SK-N-SH treated with all-trans-retinoic acid at 6 μM for 48 hours (cell line): Measurements from ENCODE around the gene BMP8B.

Experiments
- SNAI2 ChIP-seq: fragments of 250-450 bp; sonication (Bioruptor Pico); IDR thresholded peaks from 2 replicates; pipeline ENCODE4 v1.5.0; 2020; ENCODE audit warnings: mild to moderate bottlenecking, moderate library complexity
- TOX ChIP-seq: fragments of 250-450 bp; sonication (Bioruptor Pico); IDR thresholded peaks from 2 replicates; pipeline ENCODE4 v1.8.0; 2021; ENCODE audit warnings: mild to moderate bottlenecking, moderate library complexity, borderline replicate concordance
- ZFP3 ChIP-seq: fragments of 250-450 bp; sonication (Bioruptor Pico); IDR thresholded peaks from 2 replicates; pipeline ENCODE4 v1.5.0; 2020; ENCODE audit warnings: mild to moderate bottlenecking, moderate library complexity
- TF ChIP-seq, protein P1 (sequence below): fragments of 250-450 bp; sonication (Bioruptor Pico); IDR thresholded peaks from 2 replicates; pipeline ENCODE4 v1.5.1; 2020; ENCODE audit warnings: low read depth, mild to moderate bottlenecking, moderate library complexity
- TF ChIP-seq, protein P2 (sequence below): fragments of 250-450 bp; sonication (Bioruptor Pico); IDR thresholded peaks from 2 replicates; pipeline ENCODE4 v1.8.0; 2020; ENCODE audit warnings: mild to moderate bottlenecking, moderate library complexity, borderline replicate concordance

DNA sequence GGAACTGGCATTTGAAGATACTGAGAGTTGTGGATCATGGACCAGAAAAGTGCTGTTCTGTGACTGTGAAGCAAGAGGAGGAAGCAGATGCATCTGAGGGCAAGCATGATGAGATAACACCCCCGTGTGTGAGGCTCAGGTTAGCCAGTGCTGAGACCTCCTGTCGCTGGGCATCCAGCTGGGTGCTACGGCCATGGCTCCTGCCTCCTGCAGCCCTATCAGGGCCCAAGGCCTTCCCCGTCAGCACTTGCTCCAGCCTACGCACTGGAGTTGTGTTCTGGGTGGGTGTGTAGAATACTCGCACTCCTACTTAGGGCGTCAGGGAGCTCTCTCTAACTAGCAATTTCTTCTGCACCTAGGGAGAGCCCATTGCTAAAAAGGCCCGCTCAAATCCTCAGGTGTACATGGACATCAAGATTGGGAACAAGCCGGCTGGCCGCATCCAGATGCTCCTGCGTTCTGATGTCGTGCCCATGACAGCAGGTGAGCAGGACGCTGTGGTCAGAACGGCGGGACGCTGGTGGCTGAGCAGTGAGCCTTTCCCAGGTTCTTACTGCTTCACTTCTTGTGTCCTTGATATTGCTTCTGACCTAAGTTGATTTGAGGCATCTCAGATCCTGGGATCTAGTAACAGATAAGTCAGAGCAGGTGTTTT lies 43.5 kb downstream of the BMP8B start:
- TF ChIP-seq SNAI2 (CRISPR knock-in tag) = no peak
- no peak for TF ChIP-seq TOX
- TF ChIP-seq, protein P1, sequence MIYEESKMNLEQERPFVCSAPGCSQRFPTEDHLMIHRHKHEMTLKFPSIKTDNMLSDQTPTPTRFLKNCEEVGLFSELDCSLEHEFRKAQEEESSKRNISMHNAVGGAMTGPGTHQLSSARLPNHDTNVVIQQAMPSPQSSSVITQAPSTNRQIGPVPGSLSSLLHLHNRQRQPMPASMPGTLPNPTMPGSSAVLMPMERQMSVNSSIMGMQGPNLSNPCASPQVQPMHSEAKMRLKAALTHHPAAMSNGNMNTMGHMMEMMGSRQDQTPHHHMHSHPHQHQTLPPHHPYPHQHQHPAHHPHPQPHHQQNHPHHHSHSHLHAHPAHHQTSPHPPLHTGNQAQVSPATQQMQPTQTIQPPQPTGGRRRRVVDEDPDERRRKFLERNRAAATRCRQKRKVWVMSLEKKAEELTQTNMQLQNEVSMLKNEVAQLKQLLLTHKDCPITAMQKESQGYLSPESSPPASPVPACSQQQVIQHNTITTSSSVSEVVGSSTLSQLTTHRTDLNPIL = no peak
- TF ChIP-seq, protein P2, sequence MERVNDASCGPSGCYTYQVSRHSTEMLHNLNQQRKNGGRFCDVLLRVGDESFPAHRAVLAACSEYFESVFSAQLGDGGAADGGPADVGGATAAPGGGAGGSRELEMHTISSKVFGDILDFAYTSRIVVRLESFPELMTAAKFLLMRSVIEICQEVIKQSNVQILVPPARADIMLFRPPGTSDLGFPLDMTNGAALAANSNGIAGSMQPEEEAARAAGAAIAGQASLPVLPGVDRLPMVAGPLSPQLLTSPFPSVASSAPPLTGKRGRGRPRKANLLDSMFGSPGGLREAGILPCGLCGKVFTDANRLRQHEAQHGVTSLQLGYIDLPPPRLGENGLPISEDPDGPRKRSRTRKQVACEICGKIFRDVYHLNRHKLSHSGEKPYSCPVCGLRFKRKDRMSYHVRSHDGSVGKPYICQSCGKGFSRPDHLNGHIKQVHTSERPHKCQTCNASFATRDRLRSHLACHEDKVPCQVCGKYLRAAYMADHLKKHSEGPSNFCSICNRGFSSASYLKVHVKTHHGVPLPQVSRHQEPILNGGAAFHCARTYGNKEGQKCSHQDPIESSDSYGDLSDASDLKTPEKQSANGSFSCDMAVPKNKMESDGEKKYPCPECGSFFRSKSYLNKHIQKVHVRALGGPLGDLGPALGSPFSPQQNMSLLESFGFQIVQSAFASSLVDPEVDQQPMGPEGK (CRISPR knock-in tag) = no peak
- TF ChIP-seq ZFP3 (CRISPR knock-in tag) = no peak
